ENCODE measurements around the gene EIF1AX.

EIF1AX gene

DNA sequence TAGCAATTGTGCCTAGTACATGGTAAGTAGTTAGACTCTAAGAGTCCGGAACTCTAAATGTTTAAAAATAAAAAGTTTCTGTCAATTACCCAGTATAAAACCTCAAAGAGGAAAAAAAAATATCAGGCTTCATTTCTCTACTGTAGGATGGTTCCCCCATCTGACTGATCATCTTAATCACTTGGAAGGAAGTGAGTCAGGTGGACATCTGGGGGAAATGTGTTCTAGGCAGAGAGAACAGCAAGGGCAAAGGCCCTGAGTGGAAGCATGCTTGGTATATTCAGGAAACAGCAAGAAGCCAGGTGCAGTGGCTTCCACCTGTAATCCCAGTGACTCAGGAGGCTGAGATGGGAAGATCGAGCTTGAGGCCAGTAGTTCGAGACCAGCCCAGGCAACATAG is 2.9 kb upstream of the EIF1AX start:
- Histone ChIP-seq H3K4ac (ENCODE audit: low read depth, low read length) (no peak overlapping the region), H3K36me3 (ENCODE audit: control insufficient read depth in 1 of 2, insufficient read depth in 2 of 2, low read length in 2 of 2) (no peaks in the 10 kb centered on the region), H4K91ac (ENCODE audit: low read depth, low read length) (no peak overlapping the region), H2AFZ (ENCODE audit: insufficient read depth, low read length, poor library complexity) (no peak overlapping the region), H3K79me2 (ENCODE audit: control insufficient read depth, insufficient read depth, low read length, poor library complexity) (peaks cover 5% of the 10 kb centered on the region), H3K4me1 (ENCODE audit: control insufficient read depth in 1 of 2, insufficient read depth in 2 of 2, low read length in 2 of 2) (no peaks in the 10 kb centered on the region), H2BK120ac (ENCODE audit: insufficient read depth, low read length, poor library complexity) (no peak overlapping the region), H3K9me3 (ENCODE audit: insufficient read depth, low read depth, low read length) (no peaks in the 10 kb centered on the region), H3K27ac (ENCODE audit: low read depth, low read length) (no peak overlapping the region), H3K4me3 (ENCODE audit: low read depth, low read length) (no peak overlapping the region), H3K18ac (ENCODE audit: low read length) (no peak overlapping the region), H2BK12ac (ENCODE audit: low read length) (no peak overlapping the region), H3K23ac (ENCODE audit: low read length) (no peak overlapping the region), H3K27me3 (ENCODE audit: insufficient read depth, low read length) (no peaks in the 10 kb centered on the region), H4K12ac (ENCODE audit: low read depth, low read length) (no peak overlapping the region), H3K9ac (ENCODE audit: low read length) (no peak overlapping the region), H3K4me2 (ENCODE audit: low read length) (no peak overlapping the region), H2AK5ac (ENCODE audit: low read length) (no peak overlapping the region), H3K79me1 (ENCODE audit: low read length) (peaks cover 4% of the 10 kb centered on the region), H3K14ac (ENCODE audit: low read length) (no peak overlapping the region), H4K8ac (ENCODE audit: low read depth, low read length) (no peak overlapping the region), H2BK5ac (ENCODE audit: low read depth, low read length, poor library complexity) (no peak overlapping the region)
- DNase-seq: no peak
- WGBS (ENCODE audit: extremely low coverage, insufficient coverage, insufficient read length): no CpG with 5 or more reads among the region's 3 CpGs

DNA sequence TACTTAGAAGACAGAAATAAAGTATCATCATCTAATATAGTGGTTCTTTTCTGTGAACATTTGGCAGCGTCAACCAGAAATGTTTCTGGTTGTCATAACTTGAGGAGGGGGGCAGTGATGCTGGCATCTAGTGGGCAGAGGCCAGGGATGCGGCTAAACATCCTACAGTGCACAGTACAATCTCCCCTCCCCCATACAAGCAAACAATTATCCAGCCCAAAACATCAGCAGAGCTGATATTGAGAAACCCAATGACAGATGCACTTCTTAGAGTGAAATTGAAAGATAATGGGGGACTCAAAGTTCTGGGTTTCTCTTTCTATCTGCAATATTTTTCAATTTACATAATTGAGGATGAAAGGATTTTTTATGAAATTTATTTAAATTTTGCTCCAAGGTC is 1.9 kb upstream of the EIF1AX start:
- H2AFZ ChIP-seq (ENCODE audit: insufficient read depth, low read length, poor library complexity): no peak overlapping the region
- WGBS (ENCODE audit: extremely low coverage, insufficient coverage, insufficient read length): no CpG with 5 or more reads among the region's 2 CpGs
- no peak overlapping the region for H4K8ac ChIP-seq (ENCODE audit: low read depth, low read length)

DNA sequence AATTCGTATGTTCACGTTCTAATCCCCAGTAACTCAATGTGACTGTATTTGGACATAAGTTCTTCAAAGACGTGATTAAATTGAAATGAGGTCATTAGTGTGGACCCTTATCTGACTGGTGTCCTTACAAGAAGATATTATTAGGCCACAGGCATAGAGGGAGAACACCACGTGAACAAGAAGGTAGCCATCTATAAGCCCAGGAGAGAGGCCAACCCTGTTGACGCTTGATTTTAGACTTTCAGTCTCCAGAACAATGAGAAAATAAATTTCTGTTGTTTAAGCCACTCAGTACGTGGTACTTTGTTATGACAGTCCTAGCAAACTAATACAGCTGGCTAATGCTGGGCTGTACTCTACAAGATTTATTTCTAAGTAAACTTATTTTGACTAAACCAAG is 1.5 kb upstream of the EIF1AX start:
- Histone ChIP-seq H2BK120ac (ENCODE audit: insufficient read depth, low read length, poor library complexity) (no peak overlapping the region), H3K4ac (ENCODE audit: low read depth, low read length) (no peak overlapping the region), H3K4me3 (ENCODE audit: low read depth, low read length) (no peak overlapping the region), H2BK5ac (ENCODE audit: low read depth, low read length, poor library complexity) (no peak overlapping the region), H4K8ac (ENCODE audit: low read depth, low read length) (no peak overlapping the region), H3K9ac (ENCODE audit: low read length) (no peak overlapping the region), H4K12ac (ENCODE audit: low read depth, low read length) (no peak overlapping the region), H2AFZ (ENCODE audit: insufficient read depth, low read length, poor library complexity) (no peak overlapping the region), H2AK5ac (ENCODE audit: low read length) (no peak overlapping the region), H3K79me1 (ENCODE audit: low read length) (peaks cover 4% of the 10 kb centered on the region), H4K91ac (ENCODE audit: low read depth, low read length) (no peak overlapping the region), H3K27ac (ENCODE audit: low read depth, low read length) (no peak overlapping the region), H3K14ac (ENCODE audit: low read length) (no peak overlapping the region), H3K18ac (ENCODE audit: low read length) (no peak overlapping the region), H3K23ac (ENCODE audit: low read length) (no peak overlapping the region), H3K36me3 (ENCODE audit: control insufficient read depth in 1 of 2, insufficient read depth in 2 of 2, low read length in 2 of 2) (peaks cover 2 to 4% of the 10 kb centered on the region in 2 experiments), H3K4me1 (ENCODE audit: control insufficient read depth in 1 of 2, insufficient read depth in 2 of 2, low read length in 2 of 2) (no peaks in the 10 kb centered on the region), H2BK12ac (ENCODE audit: low read length) (no peak overlapping the region), H3K27me3 (ENCODE audit: insufficient read depth, low read length) (no peaks in the 10 kb centered on the region), H3K4me2 (ENCODE audit: low read length) (no peak overlapping the region), H3K79me2 (ENCODE audit: control insufficient read depth, insufficient read depth, low read length, poor library complexity) (peaks cover 5% of the 10 kb centered on the region), H3K9me3 (ENCODE audit: insufficient read depth, low read depth, low read length) (no peaks in the 10 kb centered on the region)
- DNase-seq: no peak
- no CpG with 5 or more reads among the region's 6 CpGs for WGBS (ENCODE audit: extremely low coverage, insufficient coverage, insufficient read length)

More for the DNA sequence above, 1.9 kb upstream of the EIF1AX start:
- H4K91ac ChIP-seq (ENCODE audit: low read depth, low read length): no peak overlapping the region
- H3K18ac ChIP-seq (ENCODE audit: low read length): no peak overlapping the region
- H3K14ac ChIP-seq (ENCODE audit: low read length): no peak overlapping the region
- H3K9me3 ChIP-seq (ENCODE audit: insufficient read depth, low read depth, low read length): no peaks in the 10 kb centered on the region
- no peak overlapping the region for H2BK120ac ChIP-seq (ENCODE audit: insufficient read depth, low read length, poor library complexity)
- H3K9ac ChIP-seq (ENCODE audit: low read length): no peak overlapping the region
- H2BK12ac ChIP-seq (ENCODE audit: low read length): no peak overlapping the region
- no peak overlapping the region for H4K12ac ChIP-seq (ENCODE audit: low read depth, low read length)
- H2AK5ac ChIP-seq (ENCODE audit: low read length): no peak overlapping the region
- no peaks in the 10 kb centered on the region for H3K4me1 ChIP-seq (ENCODE audit: control insufficient read depth in 1 of 2, insufficient read depth in 2 of 2, low read length in 2 of 2)
- no peaks in the 10 kb centered on the region for H3K27me3 ChIP-seq (ENCODE audit: insufficient read depth, low read length)
- H2BK5ac ChIP-seq (ENCODE audit: low read depth, low read length, poor library complexity): no peak overlapping the region
- no peak overlapping the region for H3K27ac ChIP-seq (ENCODE audit: low read depth, low read length)
- no peak overlapping the region for H3K23ac ChIP-seq (ENCODE audit: low read length)
- H3K79me1 ChIP-seq (ENCODE audit: low read length): peaks cover 4% of the 10 kb centered on the region
- no peak for DNase-seq
- H3K4me2 ChIP-seq (ENCODE audit: low read length): no peak overlapping the region
- H3K36me3 ChIP-seq (ENCODE audit: control insufficient read depth in 1 of 2, insufficient read depth in 2 of 2, low read length in 2 of 2): peaks cover 0 to 2% of the 10 kb centered on the region in 2 experiments
- H3K4ac ChIP-seq (ENCODE audit: low read depth, low read length): no peak overlapping the region
- H3K79me2 ChIP-seq (ENCODE audit: control insufficient read depth, insufficient read depth, low read length, poor library complexity): peaks cover 5% of the 10 kb centered on the region
- H3K4me3 ChIP-seq (ENCODE audit: low read depth, low read length): no peak overlapping the region

DNA sequence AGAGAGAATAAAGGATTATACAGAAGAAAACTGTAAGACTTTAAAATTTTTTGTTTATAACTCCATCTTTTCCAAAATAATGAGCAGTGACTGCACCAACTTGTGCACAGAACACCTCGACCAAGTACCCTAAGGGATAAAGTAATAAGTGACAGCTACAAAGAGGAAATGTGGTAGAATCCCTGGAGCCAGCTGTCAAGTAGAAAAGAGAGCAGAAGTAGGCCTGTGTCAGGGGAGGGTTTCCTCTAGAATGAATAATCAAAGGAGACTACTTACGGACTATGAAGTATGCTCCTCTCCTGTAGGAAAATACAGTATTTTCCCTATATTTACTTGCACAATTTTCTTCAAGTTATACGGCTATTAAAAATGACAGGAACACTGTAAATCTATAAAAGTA is 1.2 kb downstream of the EIF1AX start:
- Histone ChIP-seq H3K23ac (ENCODE audit: low read length) (no peak overlapping the region), H4K91ac (ENCODE audit: low read depth, low read length) (no peak overlapping the region), H2BK120ac (ENCODE audit: insufficient read depth, low read length, poor library complexity) (no peak overlapping the region), H2AK5ac (ENCODE audit: low read length) (no peak overlapping the region), H3K4me2 (ENCODE audit: low read length) (peak overlapping the region; percentile 63), H3K9me3 (ENCODE audit: insufficient read depth, low read depth, low read length) (no peaks in the 10 kb centered on the region), H2BK5ac (ENCODE audit: low read depth, low read length, poor library complexity) (no peak overlapping the region), H4K8ac (ENCODE audit: low read depth, low read length) (no peak overlapping the region), H3K27ac (ENCODE audit: low read depth, low read length) (no peak overlapping the region), H3K79me2 (ENCODE audit: control insufficient read depth, insufficient read depth, low read length, poor library complexity) (peaks cover 5% of the 10 kb centered on the region), H4K12ac (ENCODE audit: low read depth, low read length) (no peak overlapping the region), H3K36me3 (ENCODE audit: control insufficient read depth in 1 of 2, insufficient read depth in 2 of 2, low read length in 2 of 2) (peaks cover 6 to 9% of the 10 kb centered on the region in 2 experiments), H3K79me1 (ENCODE audit: low read length) (peaks cover 4% of the 10 kb centered on the region), H3K18ac (ENCODE audit: low read length) (no peak overlapping the region), H3K9ac (ENCODE audit: low read length) (no peak overlapping the region), H3K4ac (ENCODE audit: low read depth, low read length) (no peak overlapping the region), H2AFZ (ENCODE audit: insufficient read depth, low read length, poor library complexity) (no peak overlapping the region), H3K14ac (ENCODE audit: low read length) (no peak overlapping the region), H2BK12ac (ENCODE audit: low read length) (no peak overlapping the region), H3K27me3 (ENCODE audit: insufficient read depth, low read length) (no peaks in the 10 kb centered on the region), H3K4me3 (ENCODE audit: low read depth, low read length) (no peak overlapping the region), H3K4me1 (ENCODE audit: control insufficient read depth in 1 of 2, insufficient read depth in 2 of 2, low read length in 2 of 2) (no peaks in the 10 kb centered on the region)
- WGBS (ENCODE audit: extremely low coverage, insufficient coverage, insufficient read length): no CpG with 5 or more reads among the region's 3 CpGs
- no peak for DNase-seq

All from trophoblast cell (in vitro differentiated cells and primary cell).